IPS-NIHi7 (cell line): ENCODE results near the gene GFRAL.
A peak's percentile ranks its signal among the peaks of the same experiment; 100 is the strongest.

Experiments used
- DNase-seq: peaks from one replicate; pipeline ENCODE4 v3.0.0; 2012; ENCODE audit warnings: mixed read lengths; ENCODE audit errors: extremely low spot score

Gene GFRAL

DNA sequence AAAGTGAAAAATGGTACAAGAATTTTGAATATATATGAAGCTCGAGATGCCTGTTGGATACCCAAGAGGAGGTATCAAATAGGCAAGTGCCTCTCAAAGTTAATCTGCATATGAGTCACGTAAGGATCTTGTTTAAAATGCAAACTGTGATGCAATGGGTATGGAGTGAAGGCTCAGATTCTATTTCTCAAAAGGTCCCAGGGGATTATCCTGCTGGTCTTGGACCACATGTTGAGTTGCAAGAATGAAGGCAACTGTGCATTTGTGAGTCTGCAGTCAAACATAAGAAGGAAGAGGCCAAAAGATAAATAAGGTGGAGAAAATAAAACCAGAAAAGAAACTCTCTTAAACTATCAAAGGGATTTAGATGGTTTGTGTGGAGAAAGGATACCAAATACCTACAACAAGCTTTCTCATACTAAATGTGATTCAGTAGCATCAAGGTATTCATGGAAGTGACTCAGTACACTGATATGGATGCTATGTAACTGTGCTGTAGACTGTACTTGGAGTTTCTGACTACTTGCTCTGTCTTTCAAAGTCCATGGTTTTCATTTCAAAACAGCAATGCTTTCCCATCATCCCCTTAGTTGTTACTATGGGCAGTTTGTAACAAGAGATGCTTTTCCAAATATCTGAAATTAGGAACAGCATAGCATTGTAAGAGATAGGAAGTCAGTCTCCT is 106.3 kb downstream of the GFRAL start:
- DNase-seq = no peak

DNA sequence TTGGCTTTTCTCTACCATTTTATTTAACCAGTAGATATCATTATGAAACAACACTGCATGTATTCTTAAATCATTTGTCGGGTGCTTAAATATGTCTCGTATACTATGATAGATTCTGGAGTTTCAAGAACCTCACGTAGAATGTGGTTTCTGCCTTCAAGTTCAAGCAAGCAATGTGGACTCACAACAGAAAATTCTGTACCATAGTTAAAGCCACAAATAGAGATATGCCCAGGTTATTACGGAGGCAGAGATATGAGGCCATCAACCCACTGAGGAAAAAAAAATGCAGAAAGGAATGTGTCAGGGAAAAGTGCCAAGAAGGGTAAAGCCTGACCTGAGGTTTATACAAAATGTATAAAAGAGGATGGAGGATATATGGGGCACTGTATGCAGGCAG is 109.9 kb downstream of the GFRAL start:
- DNase-seq = no peak

DNA sequence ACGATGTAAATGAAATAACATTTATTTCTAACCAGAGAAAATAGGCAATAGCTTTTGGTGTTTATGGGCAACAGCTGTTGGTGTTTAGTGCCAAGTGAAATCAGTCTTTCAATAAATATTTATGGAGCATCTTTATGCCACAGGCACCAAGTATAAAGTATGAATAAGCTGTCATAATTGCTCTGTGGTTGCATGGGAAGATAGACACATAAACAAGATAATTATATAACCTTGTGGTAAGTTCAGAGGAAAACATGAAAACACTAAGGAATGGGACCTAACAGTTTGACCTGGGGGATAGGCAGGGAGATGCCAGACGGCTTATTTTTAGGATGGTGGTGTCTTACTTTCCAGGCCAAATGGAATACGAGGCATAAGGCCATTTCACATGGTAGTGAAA is 110.9 kb downstream of the GFRAL start:
- DNase-seq = no peak

GRCh38 chr6:55443238-55444134 is 116.2 kb downstream of the GFRAL start:
- DNase-seq = no peak

DNA sequence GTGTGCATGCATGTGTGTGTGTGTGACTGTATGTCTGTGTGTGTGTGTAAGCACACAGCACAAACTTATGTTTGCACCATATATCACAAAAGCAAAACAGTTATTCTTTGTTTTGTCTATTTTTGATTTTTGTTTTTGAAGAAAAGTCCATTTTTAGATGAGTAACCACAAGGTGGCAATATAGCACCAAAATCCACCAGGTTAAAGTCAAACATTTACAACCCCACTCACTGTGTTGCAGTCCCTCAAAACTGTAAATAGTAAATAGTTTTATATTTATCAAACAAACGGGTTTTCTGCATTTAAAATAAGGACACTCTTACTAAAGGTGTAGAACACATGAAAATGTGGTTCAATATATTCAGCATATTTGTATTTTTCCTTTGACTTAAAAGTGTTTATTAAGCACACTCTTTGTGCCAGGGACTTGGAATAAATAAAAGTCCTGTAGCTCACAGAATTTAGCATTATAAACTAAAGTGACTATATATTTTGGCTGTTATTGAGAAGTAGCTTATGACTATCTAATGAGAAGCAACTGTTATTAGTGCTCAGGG is 118.5 kb downstream of the GFRAL start:
- no peak for DNase-seq

- DNase-seq = no peak
Observed at GRCh38 chr6:55447891-55448290, 120.6 kb downstream of the GFRAL start.

DNA sequence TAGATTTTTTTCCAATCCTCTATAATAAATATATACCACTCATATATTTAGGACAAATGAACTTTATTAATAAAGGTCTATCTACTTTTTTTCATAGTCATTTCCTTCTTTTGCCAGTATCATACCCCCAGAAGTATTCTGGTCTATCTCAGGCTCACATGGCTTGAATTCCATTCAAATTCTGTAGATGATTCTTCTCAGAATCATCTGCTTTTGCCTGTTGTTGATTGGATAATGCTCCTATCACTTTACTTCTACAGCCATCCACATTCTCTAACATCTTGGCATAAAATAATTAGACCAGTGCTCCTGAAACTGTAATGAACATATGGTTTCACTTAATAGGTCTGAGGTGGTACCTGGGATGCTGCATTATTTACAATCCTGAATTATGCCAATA is 121.2 kb downstream of the GFRAL start:
- no peak for DNase-seq

GRCh38 chr6:55449225-55449624 is 122.0 kb downstream of the GFRAL start:
- peak; percentile 12 for DNase-seq

DNA sequence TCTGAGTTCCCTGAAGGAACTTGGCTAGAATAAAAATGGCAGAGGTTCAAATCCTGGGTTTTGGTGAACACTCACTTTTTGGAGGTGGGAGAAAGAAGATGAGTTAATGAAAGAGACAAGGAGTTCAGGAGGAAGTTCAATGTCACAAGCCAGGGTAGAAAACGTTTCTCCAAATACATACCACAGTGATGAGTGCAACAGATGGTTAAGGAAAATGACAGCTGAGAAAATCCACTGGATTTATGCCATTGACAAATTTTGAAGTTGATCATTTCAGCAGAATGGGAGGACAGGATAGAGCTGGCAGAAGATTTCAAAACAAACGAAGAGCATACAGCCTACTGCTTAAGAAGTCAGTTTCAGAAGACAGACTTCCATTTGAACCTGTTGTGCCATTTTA is 122.7 kb downstream of the GFRAL start:
- DNase-seq = no peak
